ENCODE data around the gene PDCD11.

The PDCD11 gene

DNA sequence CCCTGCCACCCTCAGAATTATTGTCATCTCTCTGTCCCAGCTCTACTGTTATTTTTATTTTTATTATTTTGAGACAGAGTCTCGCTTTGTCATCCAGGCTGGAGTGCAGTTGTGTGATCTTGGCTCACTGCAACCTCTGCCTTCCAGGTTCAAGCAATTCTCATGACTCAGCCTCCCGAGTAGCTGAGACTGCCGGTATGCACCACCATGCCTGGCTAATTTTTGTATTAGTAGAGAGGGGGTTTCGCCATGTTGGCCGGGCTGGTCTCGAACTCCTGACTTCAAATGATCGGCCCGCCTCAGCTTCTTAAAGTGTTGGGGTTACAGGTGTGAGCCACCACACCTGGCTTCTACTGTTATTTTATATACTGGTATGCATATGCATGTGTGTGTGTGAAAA, 44.8 kb downstream of the PDCD11 start:
- Mint-ChIP-seq H3K27ac (no peak overlapping the region), H3K4me3 (no peak overlapping the region), H3K9me3 (no peaks in the 10 kb centered on the region), H3K27me3 (no peaks in the 10 kb centered on the region), H3K36me3 (peaks cover 73% of the 10 kb centered on the region), H3K4me1 (no peaks in the 10 kb centered on the region)
- ATAC-seq, result no peak

DNA sequence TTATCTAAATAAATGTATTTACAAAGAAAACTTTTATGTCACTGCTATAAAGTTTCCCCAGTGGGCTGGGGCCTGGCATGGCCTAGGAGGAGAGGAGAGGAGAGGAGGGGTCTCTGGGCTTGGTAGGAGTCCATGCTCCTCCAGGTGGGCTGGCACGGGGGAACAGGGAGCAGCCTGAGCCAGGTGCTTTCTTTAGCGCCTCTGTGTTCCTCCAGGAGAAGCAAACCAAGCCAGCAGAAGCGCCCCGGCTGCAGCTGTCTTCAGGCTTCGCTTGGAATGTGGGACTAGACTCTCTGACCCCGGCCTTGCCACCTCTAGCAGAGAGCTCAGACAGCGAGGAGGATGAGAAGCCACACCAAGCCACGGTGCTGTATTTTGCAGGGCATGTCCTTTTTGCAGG, 45.2 kb downstream of the PDCD11 start:
- Mint-ChIP-seq H3K27me3 (no peaks in the 10 kb centered on the region), H3K9me3 (no peaks in the 10 kb centered on the region), H3K4me3 (no peak overlapping the region), H3K36me3 (peaks cover 73% of the 10 kb centered on the region), H3K4me1 (no peaks in the 10 kb centered on the region), H3K27ac (peak overlapping the region; percentile 65)
- ATAC-seq, result no peak

- no peak overlapping the region for H3K4me3 Mint-ChIP-seq
- H3K27me3 Mint-ChIP-seq, result no peaks in the 10 kb centered on the region
- no peaks in the 10 kb centered on the region for H3K9me3 Mint-ChIP-seq
- peaks cover 73% of the 10 kb centered on the region for H3K36me3 Mint-ChIP-seq
- ATAC-seq, result no peak
- no peaks in the 10 kb centered on the region for H3K4me1 Mint-ChIP-seq
- H3K27ac Mint-ChIP-seq, result peak overlapping the region; percentile 65
Observed at GRCh38 chr10:103442031-103442461, 45.6 kb downstream of the PDCD11 start.

DNA sequence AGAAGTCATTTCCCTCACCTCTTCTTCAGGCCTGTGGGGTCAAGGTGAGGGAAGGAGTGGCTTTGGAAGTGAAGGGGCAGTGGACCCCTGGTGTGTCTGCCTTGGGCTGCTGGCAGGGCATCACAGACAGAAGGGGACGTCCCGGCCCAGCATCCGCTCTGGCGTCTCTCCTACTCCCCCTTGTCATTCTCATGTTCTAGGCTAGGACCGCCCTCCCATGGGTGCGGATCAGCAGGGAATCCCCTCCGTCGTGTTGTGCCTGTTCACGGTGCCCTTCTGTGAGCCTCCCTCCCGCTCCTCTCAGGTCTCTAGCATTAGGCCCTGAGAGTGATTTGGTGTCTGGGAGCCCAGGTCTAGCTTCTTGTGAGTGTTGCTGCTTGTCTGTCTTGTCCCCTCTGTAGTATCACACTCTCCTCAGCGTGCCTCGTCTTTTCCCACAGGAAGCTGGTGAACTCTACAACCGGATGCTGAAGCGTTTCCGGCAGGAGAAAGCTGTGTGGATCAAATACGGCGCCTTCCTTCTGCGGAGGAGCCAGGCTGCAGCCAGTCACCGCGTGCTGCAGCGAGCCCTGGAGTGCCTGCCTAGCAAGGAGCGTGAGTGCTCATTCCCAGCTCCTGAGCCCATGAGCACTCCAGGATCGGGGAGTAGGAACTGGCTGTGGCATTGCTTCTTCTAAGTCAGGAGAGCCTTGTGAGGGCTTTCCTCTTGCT, 47.2 kb downstream of the PDCD11 start:
- Mint-ChIP-seq H3K4me1 (peaks cover 11% of the 10 kb centered on the region), H3K36me3 (peaks cover 74% of the 10 kb centered on the region), H3K27me3 (no peaks in the 10 kb centered on the region), H3K9me3 (no peaks in the 10 kb centered on the region), H3K27ac (peak overlapping the region; percentile 35), H3K4me3 (no peak overlapping the region)
- no peak for ATAC-seq

DNA sequence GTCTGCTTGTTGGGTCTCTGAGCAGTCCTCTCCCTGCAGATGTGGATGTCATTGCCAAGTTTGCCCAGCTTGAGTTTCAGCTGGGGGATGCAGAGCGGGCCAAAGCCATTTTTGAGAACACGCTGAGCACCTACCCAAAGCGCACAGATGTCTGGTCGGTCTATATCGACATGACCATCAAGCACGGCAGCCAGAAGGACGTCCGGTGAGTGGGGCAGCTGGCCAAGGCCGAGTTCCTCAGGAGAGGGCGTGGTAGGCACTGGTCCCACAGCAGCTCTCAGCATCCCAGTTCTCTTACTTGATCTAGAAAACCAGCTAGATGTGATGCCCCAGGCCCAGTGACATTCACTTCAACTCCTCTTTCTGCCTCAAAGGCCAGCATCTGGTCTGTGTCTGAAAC, 48.1 kb downstream of the PDCD11 start:
- H3K27ac Mint-ChIP-seq, result peak overlapping the region; percentile 42
- no peak for ATAC-seq
- H3K4me1 Mint-ChIP-seq, result peaks cover 20% of the 10 kb centered on the region
- no peak overlapping the region for H3K4me3 Mint-ChIP-seq
- H3K9me3 Mint-ChIP-seq, result no peaks in the 10 kb centered on the region
- H3K27me3 Mint-ChIP-seq, result no peaks in the 10 kb centered on the region
- H3K36me3 Mint-ChIP-seq, result peaks cover 79% of the 10 kb centered on the region

- Mint-ChIP-seq H3K27me3 (no peaks in the 10 kb centered on the region), H3K9me3 (no peaks in the 10 kb centered on the region), H3K4me3 (no peak overlapping the region), H3K4me1 (peaks cover 29% of the 10 kb centered on the region), H3K27ac (peak overlapping the region; percentile 42), H3K36me3 (peaks cover 79% of the 10 kb centered on the region)
- ATAC-seq, result no peak
Observed at GRCh38 chr10:103445366-103445765, 48.9 kb downstream of the PDCD11 start.

DNA sequence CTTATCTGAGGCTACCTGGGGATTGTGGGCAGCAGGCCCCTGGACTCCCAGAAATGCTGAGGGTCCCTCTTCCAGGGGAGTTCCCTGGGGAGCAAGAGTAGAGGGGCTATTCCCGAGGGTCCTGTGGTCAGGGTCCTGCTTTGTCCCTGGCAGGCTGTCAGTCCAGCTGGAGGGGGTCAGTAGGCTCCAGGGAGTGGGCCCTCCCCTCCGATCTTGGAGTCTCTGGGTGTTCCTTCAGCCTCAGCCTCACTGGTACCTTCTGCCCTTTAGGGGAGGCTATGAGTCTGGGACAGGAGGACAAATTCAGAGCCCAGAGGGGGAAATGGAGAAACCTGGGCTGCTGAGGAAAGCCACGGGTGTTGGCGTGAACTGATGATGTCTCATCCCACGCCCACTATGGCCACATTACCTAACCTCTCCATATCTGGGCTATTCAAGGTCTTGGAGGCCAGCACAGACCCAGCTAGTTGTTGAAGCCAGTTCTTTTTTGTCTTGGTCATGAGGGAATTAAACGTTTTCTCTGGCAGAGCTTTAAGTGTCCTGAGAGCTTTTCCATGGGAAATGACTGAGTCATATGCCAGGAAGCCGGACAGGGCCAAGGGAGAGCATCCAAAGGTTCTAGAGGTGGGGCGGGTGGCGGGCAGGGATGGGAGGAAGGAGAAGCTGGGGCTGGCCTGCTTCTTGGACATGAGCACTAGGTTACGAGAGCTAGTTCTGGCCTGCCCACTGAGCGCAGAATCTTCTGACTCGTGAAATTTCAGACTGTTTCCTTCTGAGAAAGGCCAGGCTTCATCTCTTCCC, 49.5 kb downstream of the PDCD11 start:
- no peak for ATAC-seq
- Mint-ChIP-seq H3K9me3 (no peaks in the 10 kb centered on the region), H3K27ac (no peak overlapping the region), H3K4me1 (peaks cover 35% of the 10 kb centered on the region), H3K4me3 (no peak overlapping the region), H3K36me3 (peaks cover 74% of the 10 kb centered on the region), H3K27me3 (no peaks in the 10 kb centered on the region)

- H3K9me3 Mint-ChIP-seq, result no peaks in the 10 kb centered on the region
- ATAC-seq, result no peak
- peaks cover 68% of the 10 kb centered on the region for H3K36me3 Mint-ChIP-seq
- H3K4me1 Mint-ChIP-seq, result peaks cover 42% of the 10 kb centered on the region
- H3K27ac Mint-ChIP-seq, result peak overlapping the region; percentile 88
- H3K4me3 Mint-ChIP-seq, result peak overlapping the region; percentile 21
- H3K27me3 Mint-ChIP-seq, result no peaks in the 10 kb centered on the region
Observed at GRCh38 chr10:103447187-103447586, 50.8 kb downstream of the PDCD11 start.

GRCh38 chr10:103448746-103449145, 52.3 kb downstream of the PDCD11 start:
- Mint-ChIP-seq H3K4me3 (no peak overlapping the region), H3K4me1 (peaks cover 58% of the 10 kb centered on the region), H3K36me3 (peaks cover 60% of the 10 kb centered on the region)

GRCh38 chr10:103449208-103450144, 53.0 kb downstream of the PDCD11 start:
- Mint-ChIP-seq H3K9me3 (no peaks in the 10 kb centered on the region), H3K36me3 (peaks cover 52% of the 10 kb centered on the region), H3K27ac (peak overlapping the region; percentile 88), H3K4me1 (peaks cover 59% of the 10 kb centered on the region), H3K4me3 (peak overlapping the region; percentile 38), H3K27me3 (no peaks in the 10 kb centered on the region)
- ATAC-seq, result no peak

More at GRCh38 chr10:103448746-103449145, 52.3 kb downstream of the PDCD11 start:
- no peak for ATAC-seq
- peak overlapping the region; percentile 88 for H3K27ac Mint-ChIP-seq
- H3K27me3 Mint-ChIP-seq, result no peaks in the 10 kb centered on the region
- no peaks in the 10 kb centered on the region for H3K9me3 Mint-ChIP-seq

DNA sequence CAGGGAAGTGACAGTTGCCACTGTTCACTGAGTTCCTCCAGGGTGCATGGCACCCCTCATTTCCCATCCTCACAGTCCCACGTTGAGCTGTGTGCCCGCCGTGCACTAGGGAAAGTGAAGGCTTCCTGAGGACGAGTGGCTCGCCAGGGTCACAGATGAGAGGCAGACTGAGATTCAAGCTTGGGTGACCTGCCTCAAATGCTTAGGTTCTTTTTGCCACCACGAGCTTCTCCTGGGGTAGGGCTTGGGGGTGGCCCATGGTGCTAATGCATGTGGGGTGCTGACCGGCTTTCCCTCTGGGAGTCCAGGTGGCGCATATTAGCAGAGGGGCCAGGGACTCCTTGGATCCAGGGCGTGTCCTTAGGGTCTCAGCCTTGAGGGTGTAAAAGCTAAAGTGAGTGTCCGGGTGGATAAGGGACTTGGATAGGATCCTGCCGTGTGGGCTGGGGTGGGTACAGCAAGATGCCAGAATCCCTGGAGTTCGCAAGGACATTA, 53.8 kb downstream of the PDCD11 start:
- Mint-ChIP-seq H3K36me3 (peaks cover 46% of the 10 kb centered on the region), H3K27me3 (no peaks in the 10 kb centered on the region), H3K9me3 (no peaks in the 10 kb centered on the region), H3K4me1 (peaks cover 59% of the 10 kb centered on the region), H3K27ac (peak overlapping the region; percentile 88), H3K4me3 (peak overlapping the region; percentile 96)
- ATAC-seq, result no peak

GRCh38 chr10:103451091-103451813, 54.8 kb downstream of the PDCD11 start:
- H3K27me3 Mint-ChIP-seq, result no peaks in the 10 kb centered on the region
- H3K4me1 Mint-ChIP-seq, result peaks cover 59% of the 10 kb centered on the region
- peak overlapping the region; percentile 96 for H3K4me3 Mint-ChIP-seq
- H3K36me3 Mint-ChIP-seq, result peaks cover 40% of the 10 kb centered on the region
- peak overlapping the region; percentile 88 for H3K27ac Mint-ChIP-seq
- H3K9me3 Mint-ChIP-seq, result no peaks in the 10 kb centered on the region
- peak; percentile 17 for ATAC-seq

GRCh38 chr10:103451831-103452505, 55.5 kb downstream of the PDCD11 start, which contains the start of gene CALHM2:
CALHM2 (minus strand) TSS chr10:103452370; CDS start chr10:103449941, 2,429 bp downstream.
- Mint-ChIP-seq H3K9me3 (no peaks in the 10 kb centered on the region), H3K27me3 (no peaks in the 10 kb centered on the region), H3K36me3 (peaks cover 33% of the 10 kb centered on the region), H3K4me3 (peak within 1 kb of the TSS; percentile 96), H3K27ac (peak within 1 kb of the TSS; percentile 88), H3K4me1 (peaks cover 62% of the 10 kb centered on the region)
- ATAC-seq, result peak; percentile 86

All from stimulated activated memory B cell treated with anti-CD40 and anti-IgM and Interleukin-4, amounts not matched to agents 10 μg/mL and 1 μg/mL and 100 μg/mL, for 72 hours (primary cell).